Activated CD4-positive, CD25-positive, alpha-beta regulatory T cell treated with anti-CD3 and anti-CD28 coated beads, Interleukin-2, amount 50 U/mL, for 16 hours (primary cell): Measurements from ENCODE around the gene IL17A.

ENCODE experiments used
- DNase-seq: peaks from one replicate; pipeline ENCODE4 v3.0.0-alpha.2; 2020; ENCODE audit warnings: low read depth, low spot score

IL17A gene

DNA sequence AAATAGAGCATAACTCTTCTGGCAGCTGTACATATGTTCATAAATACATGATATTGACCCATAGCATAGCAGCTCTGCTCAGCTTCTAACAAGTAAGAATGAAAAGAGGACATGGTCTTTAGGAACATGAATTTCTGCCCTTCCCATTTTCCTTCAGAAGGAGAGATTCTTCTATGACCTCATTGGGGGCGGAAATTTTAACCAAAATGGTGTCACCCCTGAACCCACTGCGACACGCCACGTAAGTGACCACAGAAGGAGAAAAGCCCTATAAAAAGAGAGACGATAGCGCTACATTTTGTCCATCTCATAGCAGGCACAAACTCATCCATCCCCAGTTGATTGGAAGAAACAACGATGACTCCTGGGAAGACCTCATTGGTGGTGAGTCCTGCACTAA lies at the start of gene IL17A:
Gene IL17A, plus strand, starts transcription at position 301 of the 400 bp plus-strand sequence. Its CDS starts 57 bp downstream, at position 358.
- DNase-seq = no peak

DNA sequence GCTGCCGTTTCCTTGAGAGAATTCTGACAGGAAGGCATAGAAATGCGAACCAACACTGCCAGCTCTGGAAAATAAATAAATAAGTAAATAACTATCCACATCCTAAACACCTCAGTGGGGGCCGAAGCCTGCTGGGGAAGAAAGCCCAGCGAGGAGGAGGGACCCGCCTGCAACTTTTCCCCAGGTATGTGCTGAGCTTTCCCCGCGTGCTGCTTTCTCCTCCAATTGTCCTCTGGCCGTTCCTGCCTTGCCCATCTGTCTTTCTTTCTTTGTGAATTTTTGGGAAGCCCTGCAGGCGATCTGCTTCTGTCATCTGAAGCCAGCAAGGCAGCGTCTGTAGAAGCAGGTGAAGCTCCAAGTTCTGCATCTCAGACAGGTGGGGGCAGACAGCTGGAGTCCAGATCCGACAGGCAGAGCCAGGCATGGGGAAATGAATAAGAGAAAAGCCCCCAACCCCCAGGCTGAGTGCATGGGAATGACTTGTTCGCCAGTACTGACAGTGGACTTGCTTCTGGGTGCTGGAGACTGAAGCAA lies 49.2 kb upstream of the IL17A start:
- DNase-seq = no peak

DNA sequence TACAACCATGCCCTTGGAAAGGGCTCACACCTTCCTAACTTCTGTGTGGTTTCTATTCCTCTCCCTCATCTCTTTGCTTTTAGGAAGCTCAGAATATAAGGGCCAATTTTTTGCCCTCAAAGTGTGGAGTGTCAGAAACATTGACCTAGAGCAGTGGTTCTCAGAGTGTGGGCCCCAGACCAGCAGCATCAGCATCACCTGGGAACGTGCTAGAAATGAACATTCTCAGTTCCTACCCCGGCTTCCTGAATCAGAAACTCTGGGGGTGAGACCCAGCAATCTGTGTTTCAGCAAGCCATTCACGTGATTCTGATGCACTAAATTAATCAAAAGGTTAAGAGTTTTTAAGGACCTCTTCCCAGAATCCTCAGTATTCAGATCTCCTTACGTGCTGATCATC lies 47.9 kb upstream of the IL17A start:
- DNase-seq = no peak

DNA sequence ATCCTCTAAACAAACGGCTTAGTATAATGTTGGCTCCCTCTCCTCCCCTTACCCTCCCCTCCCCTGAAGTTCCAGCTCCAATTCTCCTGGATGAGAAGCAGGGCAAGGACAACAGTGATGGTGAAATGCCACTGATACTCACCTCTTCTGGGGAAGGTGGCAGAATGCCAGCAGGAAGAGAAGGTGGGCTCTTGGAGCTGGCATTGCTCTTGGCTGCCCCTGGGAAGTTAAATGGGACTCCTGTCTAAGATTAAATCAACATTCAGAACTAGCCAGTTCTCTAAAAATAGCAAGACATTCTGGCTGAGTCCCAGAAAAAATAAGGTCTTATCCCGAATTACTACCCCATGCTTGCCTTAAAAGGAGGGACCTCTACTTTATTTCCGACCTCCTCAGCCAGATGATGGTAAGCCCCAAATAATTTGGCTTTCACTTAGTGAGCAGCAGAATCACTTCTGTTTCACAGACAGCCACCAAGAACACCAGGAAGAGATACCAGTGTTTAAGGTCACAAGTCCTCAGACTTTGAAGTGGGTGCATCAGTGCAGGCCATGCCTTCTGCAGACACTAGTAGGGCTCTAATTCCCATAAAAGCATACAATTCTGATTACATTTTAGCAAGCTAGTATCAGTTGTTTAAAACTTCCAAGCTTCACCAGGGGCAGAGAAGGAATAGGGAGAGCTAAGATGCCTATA lies 46.0 kb upstream of the IL17A start:
- no peak for DNase-seq

DNA sequence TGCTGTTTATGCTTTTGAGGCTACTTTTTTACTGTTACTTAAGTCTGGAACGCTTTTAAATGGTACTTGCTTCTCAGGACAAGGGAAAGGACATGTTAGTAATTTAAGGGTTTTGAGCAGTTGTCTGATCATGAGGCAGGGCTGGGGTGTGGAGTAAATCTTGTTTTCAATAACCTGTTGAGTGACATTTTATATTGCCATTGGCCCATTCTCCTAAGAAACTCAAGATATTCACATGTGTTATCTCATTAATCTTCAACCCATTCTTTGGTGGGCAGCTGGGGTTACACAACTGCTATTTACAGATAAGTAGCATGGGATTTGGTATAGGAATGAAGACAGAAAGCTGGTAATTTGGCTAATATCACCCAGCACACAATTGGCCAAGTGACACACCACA lies 44.6 kb upstream of the IL17A start:
- DNase-seq = no peak

DNA sequence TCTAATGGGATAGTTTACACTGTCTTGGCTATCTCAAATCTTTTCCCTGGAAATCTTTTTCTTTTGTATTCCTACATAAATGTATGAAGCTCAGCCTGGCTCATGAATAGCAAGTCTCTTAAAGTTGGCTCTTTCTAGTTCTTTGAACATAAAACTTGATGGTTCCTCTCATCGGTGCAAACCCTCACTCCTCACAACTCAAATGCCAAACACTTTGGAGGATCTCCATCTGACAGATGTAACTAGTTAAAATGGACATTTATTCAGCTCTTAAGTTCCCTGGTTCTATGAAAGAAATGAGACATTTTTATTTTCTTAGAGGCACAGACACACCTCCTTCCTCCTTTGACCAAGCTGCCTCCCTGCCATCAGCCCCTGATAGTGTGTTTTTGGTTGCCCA lies 43.6 kb upstream of the IL17A start:
- DNase-seq = no peak

DNA sequence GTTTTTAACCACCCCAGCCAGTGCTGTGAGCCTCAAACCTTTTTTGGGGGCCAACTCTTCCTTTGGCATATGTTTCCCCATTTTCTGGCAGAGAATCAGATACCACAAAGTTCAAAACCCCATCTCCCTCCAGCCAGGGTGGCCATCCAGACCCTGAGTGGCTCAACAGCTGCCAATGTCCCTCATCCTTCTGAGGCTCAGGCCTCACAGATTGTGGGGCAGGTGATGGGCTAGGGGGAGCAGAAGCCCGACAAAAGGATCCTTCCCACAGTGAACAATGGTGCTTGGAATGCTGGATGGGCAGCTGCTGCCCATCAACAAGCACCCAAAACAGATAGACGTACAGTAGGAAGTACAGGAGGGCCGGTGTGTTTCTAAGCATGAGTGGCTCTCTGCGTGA lies 42.6 kb upstream of the IL17A start:
- no peak for DNase-seq

DNA sequence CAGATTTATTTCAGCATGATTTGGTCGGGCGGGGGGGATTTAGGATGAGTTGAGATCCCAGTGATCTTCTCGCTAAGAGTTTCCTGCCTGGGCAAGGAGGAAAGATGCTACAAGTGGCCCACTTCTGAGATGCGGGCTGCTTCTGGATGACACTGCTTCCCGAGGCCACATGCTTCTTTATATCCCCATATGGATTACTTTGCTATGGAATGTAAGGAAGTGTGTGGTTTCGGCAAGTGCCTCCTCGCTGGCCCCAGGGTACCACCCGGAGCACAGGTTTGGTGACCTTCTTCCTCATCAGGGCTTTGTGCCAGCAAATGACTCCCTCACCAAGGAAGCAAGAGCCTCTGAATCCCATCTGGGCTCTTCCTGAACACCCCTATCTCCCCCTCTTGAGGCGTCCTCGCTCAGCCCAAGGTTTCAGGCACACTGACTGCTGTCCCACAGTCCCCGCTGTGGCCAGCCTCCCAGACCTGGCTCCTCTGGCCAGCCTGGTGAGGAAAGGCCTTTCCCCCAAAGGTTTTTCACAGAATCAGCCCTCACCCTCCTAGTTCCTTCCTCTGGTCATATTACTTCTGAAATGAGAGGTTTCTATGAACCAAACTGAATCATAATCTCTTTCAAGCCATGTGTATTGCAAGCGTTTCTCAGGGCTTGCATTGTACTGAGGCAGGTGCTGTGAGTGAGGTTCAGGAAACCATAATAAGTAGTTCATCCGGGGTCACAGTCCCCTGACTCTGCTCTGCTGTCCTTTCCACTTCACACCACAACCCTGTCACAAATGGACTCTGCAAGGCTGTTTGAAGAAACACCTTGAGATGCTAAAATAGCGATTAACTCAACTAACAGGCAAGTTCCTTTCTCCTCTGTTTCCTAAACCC lies 41.7 kb upstream of the IL17A start:
- no peak for DNase-seq

DNA sequence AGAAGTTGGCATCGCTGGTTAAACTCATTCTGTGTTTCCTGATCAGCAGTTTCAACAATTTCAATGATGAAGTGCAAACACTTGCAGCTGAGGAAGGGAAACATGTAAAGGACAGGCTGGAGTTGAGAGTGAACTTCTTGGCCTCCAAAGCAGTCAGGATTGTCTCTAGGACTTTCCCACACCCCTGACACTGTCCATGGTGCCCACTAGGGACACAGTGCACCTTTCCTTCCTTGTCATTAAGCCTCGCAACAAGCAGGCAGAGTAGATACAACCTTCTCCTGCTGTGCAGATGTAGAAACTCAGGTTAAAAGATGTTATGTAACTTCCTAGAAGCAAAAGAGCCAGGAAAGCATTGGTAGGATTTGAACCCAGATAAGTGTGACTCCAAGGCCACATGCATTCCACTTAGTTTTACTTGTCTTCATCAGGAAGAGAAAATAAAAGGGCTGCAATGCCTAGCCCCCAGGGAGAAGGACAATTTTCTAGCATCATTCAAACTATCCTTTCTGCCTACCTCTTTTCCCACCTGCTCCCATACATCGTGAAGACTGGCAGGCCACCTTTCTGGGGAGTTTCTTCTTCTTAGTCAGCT lies 39.2 kb upstream of the IL17A start:
- DNase-seq = no peak

DNA sequence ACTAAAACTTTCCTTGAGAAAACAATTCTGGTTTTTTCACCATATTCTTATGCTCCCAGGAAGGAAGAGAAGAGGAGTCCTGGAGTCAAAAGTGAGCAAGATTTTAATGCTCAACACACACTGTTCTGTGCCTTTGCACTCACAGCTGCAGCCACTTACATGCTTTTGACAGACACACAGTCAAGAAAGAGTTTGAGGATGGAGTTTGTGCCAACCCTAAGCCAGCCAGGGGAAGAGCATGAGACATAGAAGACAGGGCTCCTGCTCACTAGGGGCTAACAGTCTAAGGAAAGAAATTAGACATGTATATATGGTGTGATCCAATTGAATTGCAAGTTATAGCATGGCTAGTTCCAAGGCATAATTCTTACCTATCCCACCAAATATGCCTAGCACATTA lies 37.1 kb upstream of the IL17A start:
- DNase-seq = no peak

DNA sequence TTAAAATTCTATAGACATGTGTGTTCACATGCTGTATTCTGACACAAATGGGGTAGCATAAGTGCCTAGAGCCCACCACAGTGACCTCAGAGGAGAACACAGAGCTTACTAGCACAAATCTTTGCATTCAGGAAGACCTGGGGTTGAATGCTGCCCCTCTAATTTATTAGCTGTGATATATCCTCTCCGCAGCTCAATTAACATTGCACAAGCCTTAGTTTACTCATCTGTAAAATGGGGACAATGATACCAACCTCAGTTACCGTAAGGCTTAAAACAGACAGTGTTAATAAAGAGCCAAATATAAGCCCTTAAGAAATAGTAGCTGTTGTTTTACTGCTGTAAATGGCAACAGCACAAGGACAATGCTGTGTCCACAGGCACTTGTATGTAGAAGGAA lies 36.2 kb upstream of the IL17A start:
- no peak for DNase-seq

DNA sequence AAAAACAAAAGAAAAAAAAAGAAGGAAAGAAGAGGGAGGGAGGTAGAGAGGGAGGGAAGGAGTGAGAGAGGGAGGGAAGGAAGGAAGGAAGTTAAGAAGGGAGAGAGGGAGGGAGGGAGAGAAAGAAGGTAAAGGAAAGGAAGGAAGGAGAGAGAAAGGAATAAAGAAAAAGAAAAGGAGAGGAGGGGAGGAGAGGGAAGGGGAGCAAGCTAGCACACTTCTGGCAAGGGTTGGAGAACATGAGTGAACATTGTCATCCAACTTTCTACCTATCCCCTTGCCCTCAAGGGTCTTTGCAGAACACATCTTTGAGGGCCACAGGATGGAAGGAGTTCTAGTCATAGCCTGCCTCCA lies 34.1 kb upstream of the IL17A start:
- no peak for DNase-seq

DNA sequence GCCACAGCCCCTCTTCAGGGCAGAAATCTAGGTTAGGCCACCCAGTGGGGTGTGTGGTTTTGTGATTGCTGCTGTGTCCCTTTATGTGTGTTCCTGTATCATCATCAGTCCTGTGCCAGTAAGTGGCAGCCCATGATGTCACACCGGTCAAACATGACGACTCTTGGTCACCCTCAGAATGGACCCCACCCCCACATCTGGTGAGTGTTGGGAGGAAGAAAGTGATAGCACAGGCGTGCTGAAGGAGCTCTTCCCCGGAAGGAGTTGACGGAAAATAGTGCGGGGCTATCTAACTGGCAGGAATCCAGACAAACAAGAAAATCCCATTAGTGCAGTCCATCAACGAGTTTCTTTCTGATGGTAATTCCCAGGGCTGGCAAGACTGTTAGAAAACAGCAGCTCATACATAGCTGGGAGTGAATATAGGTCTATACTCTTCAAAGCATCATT lies 33.4 kb upstream of the IL17A start:
- DNase-seq = no peak

DNA sequence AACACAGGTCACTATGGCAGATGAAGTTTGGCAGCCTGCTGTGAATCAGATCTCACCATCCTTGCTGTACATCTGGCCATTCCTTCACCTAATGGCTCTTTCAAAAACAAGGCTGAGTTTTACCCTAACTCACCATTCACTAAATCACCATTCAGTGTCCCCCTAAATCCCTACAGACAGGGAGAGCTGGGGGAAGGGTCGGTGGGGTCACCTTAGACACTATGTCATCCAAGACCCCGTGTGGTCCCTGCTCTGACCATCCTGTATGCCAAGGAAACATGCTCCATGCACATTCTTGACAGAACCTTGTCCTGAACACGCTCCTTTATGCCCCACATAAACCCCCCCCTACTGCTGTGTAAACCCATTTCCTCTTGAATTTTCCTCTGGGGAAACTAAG lies 31.8 kb upstream of the IL17A start:
- DNase-seq = no peak

DNA sequence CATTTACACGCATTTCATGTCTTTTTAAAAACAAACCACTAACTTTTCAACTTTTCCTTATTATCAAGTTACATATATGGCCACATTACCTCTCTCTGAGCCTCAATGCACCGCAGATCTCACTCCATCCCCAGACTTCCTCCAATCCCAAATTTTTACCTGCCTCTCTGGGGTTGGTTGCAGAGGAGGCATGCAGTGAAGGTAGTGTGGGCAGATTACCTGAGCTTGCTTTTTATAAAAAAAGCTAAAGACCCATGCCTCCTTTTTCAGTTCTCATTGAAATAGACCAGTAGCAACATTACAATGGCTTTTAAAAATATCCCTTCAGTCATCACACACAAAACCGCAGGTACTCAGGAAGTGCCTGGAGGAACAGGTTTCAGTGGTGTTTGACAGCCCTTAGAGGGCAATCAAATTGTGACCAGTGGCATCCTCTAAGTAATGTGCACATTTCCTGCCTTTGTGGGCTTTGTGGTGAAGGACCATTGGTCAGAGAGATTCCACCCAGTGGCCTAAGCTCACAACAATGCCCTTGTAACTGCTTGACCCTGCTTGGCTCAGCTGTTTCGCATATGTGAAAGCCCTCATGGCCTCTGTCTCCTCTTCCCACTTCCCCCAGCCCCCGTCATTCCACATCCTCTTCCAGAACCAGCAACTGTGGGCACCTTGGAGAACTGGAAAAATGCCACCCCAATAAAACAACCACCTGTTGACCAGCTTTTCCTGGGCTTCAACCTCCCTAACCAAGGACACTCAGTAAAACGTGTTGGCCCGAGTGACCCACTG lies 30.2 kb upstream of the IL17A start:
- DNase-seq = no peak

DNA sequence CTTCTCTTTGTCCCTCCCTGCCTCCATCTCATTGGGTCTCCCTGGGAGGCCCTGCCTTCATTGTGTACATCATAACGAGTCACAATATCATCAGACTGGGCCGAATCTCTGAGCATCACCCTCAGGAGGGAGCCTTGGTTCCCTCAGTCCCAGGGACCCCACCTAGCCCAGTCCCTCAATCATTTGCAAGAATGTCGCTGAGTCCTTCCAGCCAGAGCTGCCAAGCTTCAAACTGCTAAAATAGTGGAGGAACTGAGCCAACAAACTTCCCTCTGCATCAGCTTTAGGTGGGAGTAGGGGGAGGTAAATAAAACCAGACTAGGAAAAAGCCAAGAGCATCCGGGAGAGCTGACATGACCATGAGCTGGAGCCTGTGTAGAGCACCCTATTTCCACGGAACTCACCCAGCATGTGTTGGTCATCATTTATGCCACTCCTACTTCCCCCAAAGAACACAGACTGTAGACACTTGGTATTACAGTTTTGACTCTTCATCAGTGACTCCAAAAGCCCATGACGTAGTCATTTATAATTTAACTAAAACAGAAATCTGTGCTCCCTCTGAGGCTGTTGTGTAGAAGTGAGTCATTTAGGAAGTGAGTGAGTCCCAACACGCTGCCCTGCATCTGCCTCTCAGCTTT lies 28.8 kb upstream of the IL17A start:
- no peak for DNase-seq

DNA sequence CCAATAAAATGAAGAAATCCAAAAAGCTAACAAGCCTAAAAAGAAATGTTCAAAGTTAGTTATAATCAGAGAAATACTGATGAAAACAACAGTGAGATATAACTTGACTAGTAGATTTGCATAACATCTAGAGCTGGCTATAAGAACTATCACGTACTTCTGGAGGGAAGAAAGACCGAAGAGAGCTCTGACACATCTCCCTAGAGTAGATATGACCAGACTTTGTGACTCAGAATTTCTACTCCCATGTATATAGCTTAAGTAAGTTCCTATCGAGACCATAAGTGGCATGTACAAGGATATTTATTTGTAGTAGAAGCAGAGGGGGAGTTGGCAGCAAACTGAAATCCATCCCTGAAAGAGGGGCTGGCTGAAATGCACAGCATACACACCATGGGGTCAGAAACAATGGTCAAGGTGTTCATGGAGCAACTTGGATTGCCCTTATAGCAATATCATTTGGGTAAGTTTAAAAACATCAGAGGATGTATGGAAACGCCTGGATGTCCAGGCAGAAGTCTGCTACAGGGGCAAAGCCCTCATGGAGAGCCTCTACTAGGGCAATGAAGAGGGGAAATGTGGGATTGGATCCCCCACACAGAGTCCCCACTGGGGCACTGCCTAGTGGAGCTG lies 25.6 kb upstream of the IL17A start:
- DNase-seq = no peak

DNA sequence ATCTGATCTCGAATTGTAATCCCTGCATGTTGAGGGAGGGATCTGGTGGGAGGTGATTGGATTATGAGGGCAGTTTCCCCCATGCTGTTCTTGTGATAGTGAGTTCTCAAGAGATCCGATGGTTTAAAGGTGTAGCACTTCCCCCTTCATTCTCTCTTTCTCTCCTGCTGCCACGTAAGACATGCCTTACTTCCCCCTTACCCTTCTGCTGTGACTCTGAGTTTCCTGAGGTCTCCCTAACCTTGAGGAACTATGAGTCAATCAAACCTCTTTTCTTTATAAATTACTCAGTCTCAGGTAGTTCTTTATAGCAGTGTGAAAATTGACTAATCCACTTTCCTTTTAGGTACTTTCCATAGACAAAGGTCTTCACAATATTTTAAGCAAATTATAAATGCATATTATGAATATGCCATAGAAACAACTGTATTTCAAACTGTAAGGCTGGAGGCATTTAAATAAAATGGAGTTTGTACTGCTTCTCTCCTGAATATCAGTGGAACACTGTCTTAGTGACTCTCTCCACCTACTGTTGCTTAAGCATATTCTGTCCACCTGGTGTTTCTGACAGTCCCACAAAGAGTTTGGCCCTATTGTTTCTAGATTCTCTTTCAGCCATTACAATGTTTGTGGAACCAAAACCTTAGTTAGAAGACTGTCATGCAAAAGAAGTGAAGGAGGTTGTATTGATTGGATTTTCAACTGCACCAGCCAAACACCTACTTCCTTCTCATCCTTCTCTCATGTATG lies 24.3 kb upstream of the IL17A start:
- DNase-seq = no peak

DNA sequence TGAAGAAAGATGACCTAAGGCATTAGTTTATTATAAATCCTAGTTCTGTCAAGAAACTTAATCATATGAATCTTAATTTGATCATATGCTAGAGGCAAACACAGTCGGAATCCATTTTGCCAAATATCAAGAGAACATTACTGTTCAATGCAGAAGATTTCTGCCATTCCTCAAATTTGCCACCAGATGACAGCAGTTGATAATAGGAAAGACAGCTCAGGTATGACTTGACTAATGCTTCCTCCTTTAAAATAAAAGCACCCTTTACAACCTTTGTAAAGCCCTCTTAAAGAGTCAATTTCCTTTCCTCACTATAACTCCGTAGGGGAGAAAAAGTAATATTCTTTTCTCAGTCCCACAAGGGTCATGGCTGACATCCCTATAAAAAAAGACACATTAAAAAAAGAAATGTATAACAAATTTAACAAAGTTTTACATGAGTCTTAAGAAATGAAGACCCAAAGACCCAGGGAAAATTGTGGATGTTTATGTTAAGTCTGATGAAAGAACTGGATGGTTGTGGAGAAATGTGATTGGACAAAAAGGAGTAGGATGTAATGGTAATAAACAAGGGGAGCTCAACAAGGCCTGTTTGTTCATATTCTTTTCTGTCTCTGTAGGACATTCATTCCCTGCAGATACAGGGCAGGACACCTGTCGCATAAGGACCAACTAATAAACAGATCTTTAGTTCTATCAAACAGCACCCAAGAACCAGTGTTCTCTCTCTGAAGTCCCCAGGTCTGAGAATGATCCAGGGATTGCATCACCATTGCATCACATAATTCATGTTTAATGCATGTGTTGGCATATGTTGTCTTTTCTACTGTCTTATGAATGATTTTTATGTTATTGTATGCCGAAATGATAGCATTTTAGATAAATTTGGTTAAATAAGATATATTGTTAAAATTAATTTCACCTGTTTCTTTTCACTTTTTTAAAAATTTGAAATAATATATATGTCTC lies 23.0 kb upstream of the IL17A start:
- DNase-seq = no peak
